ENCODE data around the gene LAMA3.

The LAMA3 gene

DNA sequence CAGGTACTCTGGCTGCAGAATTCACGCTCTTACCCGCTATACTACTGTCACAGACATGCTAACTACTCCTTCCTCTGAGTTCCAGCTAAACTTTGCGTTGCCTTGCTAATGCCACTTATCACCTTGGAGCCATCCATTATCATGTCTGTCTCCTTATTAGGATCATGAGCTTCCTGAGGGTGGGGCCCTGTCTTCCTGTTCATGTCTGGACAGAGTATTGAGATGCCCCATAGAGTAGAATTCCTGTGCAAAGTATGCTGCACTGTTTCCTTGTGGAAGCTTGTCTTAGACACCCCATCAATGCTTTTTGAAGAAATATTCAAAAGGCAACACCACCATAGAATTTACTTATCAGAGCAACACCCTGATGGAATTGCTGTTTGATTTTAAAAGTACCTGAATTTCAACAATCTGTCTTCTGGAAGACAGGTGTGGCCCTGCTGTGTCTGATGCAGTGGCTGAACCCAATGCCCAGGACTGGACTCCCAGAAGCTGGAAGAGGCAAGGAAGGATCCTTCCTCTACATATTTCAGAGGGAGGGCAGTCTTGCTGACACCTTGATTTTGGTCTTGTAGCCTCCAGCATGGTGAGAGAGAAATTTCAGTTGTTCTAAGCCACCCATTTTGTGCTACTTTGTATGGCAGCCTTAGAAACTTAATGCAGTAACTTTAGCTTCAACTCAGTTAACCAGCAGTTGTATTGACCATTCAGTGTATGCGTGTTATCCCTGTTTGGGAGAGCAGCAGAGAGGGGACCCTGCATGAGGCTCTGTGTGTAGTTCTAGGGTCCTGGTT, 5.6 kb downstream of the LAMA3 start:
- H3K9me3 ChIP-seq (replicated peaks in 1 of 11), result peaks cover 0 to 11% (median 8%) of the 10 kb centered on the region in 11 experiments; a peak in 14 of 22 replicates
- no peak for TF ChIP-seq Cebpa-rat (IDR thresholded peaks at IDR 0.05)
- peaks cover 0 to 5% (median 0%) of the 10 kb centered on the region in 11 experiments; a peak in 3 of 22 replicates for H4K20me1 ChIP-seq
- no peak overlapping the region for H3K9ac ChIP-seq
- no peak overlapping the region for H3K27ac ChIP-seq
- H3K4me2 ChIP-seq, result peak overlapping the region in 2 of 11 experiments; percentile 26 to 28; a peak in 4 of 22 replicates
- H3K36me3 ChIP-seq, result no peaks in the 10 kb centered on the region
- peaks cover 2 to 15% (median 3%) of the 10 kb centered on the region in 10 experiments; a peak in 19 of 20 replicates for H3K4me1 ChIP-seq
- no peak overlapping the region for H3K4me3 ChIP-seq
- H3K27me3 ChIP-seq, result peaks cover 12 to 25% (median 19%) of the 10 kb centered on the region in 11 experiments

DNA sequence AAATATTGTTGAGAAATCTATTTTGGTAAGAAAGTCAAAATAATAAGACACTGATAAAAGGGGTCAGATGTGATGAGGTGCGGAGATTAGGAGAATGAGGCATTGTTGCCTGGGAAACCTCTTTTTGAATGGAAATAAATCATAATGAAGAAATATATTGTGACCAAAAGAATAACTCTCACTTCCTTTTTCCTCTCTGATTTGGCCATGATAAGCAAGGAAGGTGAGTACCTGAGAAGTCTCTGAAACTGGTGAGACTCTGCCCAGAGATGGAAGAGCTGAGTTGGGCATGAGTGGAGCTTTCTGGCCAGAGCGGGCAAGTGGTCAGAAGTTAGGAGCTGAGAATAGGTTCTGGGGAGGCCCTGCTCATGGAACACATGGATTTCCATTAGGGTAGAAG, 11.8 kb downstream of the LAMA3 start:
- Histone ChIP-seq H3K36me3 (no peaks in the 10 kb centered on the region), H3K9me3 (replicated peaks in 1 of 11) (no peaks in the 10 kb centered on the region), H3K27ac (no peak overlapping the region), H4K20me1 (no peaks in the 10 kb centered on the region), H3K4me1 (peaks cover 0 to 15% (median 0%) of the 10 kb centered on the region in 10 experiments; a peak in 6 of 20 replicates), H3K4me3 (no peak overlapping the region), H3K4me2 (0 out of 22 replicates have a peak overlapping the region, but pooled peaks of 2 of the 11 experiments have one; percentile 4 to 26), H3K27me3 (no peaks in the 10 kb centered on the region), H3K9ac (no peak overlapping the region)
- no peak for TF ChIP-seq Cebpa-rat (IDR thresholded peaks at IDR 0.05)

DNA sequence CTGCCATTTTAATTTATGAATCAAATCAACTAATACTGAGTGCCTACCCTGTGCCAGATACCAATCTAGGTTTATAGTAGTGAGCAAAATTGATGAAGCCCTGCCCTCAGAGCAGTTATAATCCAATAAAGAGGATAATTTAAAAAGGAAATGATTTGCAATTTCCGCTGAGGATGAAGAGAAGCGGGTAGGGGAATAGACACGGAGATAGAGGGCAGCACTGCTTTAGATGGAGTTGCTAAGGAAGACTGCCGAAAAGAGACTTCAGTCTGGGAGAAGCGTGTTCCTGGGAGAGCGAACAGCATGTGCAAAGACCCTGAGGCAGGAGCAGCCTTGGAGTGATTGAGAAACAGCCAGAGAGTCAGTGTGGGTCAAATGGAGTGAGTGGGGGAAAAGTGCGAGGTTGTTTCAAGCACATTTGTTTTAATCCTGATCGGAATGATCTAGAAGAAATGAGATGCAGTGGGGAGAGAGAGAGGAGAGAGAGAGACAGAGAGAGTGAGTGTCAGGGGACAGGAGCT, 12.4 kb downstream of the LAMA3 start:
- H3K36me3 ChIP-seq, result no peaks in the 10 kb centered on the region
- no peaks in the 10 kb centered on the region for H4K20me1 ChIP-seq
- no peak overlapping the region for H3K9ac ChIP-seq
- H3K9me3 ChIP-seq (replicated peaks in 1 of 11), result peaks cover 0 to 3% (median under 1%) of the 10 kb centered on the region in 11 experiments; a peak in 5 of 22 replicates
- H3K4me3 ChIP-seq, result no peak overlapping the region
- no peak for TF ChIP-seq Cebpa-rat (IDR thresholded peaks at IDR 0.05)
- peaks cover 0 to 15% (median 0%) of the 10 kb centered on the region in 10 experiments; a peak in 6 of 20 replicates for H3K4me1 ChIP-seq
- no peaks in the 10 kb centered on the region for H3K27me3 ChIP-seq
- H3K4me2 ChIP-seq, result 0 out of 22 replicates have a peak overlapping the region, but pooled peaks of 2 of the 11 experiments have one; percentile 1 to 4
- no peak overlapping the region for H3K27ac ChIP-seq

DNA sequence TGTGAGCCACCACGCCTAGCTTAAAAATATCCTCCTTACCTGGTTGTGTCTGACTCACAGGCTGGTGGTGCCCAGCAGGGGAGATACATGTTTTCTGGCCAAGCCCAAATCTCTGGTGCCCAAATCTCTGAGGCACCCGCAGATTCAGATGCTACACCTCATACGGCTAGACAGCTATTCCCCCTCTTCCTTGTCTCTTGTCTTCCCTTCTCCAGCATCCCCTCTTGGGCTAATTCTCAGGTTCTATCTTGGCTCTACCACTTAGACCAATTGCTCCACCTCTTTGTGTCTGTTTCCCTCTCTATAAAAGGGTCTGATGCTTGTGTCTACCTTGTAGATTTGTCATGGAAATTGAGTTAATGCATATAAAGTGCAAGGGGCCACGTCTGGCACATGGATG, 13.4 kb downstream of the LAMA3 start:
- H3K4me1 ChIP-seq, result peaks cover 0 to 15% (median 0%) of the 10 kb centered on the region in 10 experiments; a peak in 6 of 20 replicates
- TF ChIP-seq Cebpa-rat (IDR thresholded peaks at IDR 0.05), result no peak
- peaks cover 7 to 12% (median 10%) of the 10 kb centered on the region in 11 experiments for H3K9me3 ChIP-seq (replicated peaks in 1 of 11)
- H3K9ac ChIP-seq, result no peak overlapping the region
- H3K4me2 ChIP-seq, result peak overlapping the region in 1 of 11 experiments; percentile 3; a peak in 1 of 22 replicates
- no peak overlapping the region for H3K27ac ChIP-seq
- no peaks in the 10 kb centered on the region for H4K20me1 ChIP-seq
- no peaks in the 10 kb centered on the region for H3K27me3 ChIP-seq
- no peak overlapping the region for H3K4me3 ChIP-seq
- H3K36me3 ChIP-seq, result no peaks in the 10 kb centered on the region; a peak in 1 of 22 replicates

DNA sequence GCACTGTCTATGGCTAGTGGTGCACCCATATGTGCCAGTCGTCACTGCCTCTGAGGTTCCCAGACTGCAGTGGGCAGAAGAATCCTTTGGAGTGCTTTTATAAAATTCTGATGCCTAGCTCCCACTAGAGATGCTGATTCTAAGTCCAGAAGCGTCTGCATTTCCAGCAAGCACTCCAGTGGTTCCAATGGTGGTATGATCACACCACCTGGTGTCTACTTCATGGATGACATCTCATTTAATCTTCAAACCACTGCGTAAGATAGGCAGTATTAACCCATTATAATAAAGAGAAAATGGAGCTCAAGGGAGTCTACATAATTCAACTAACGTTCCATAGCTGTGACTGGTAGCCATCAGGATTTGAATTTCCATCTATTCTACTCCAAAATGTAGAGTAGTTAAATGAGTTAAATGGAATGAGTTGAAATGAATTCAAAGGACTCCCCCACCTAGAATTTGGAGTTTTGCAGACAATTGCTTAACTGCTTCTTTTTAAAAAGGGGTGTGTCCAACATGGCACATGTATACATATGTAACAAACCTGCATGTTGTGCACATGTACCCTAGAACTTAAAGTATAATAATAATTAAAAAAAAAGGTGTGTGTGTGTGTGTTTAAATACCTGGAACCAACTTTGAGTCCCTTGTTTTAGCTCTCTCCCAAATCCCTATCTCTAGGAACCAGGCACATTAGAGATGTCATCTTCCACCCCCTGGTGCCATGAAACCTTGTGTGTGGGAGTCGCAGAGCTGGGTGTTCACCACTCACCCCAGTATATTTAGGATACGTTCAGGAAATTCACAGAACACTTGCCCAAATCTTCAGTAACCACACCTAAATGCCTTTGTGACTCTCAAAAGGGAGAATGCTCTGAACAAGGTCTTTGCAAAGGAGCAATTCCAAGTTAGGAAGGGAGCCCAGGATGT, 14.1 kb downstream of the LAMA3 start:
- no peaks in the 10 kb centered on the region for H3K27me3 ChIP-seq
- no peaks in the 10 kb centered on the region for H4K20me1 ChIP-seq
- H3K4me2 ChIP-seq, result no peak overlapping the region
- H3K4me1 ChIP-seq, result peaks cover 0 to 15% (median 0%) of the 10 kb centered on the region in 10 experiments; a peak in 6 of 20 replicates
- no peak overlapping the region; a peak in 1 of 22 replicates for H3K27ac ChIP-seq
- no peak overlapping the region for H3K9ac ChIP-seq
- H3K36me3 ChIP-seq, result no peaks in the 10 kb centered on the region; a peak in 2 of 22 replicates
- no peak for TF ChIP-seq Cebpa-rat (IDR thresholded peaks at IDR 0.05)
- H3K4me3 ChIP-seq, result no peak overlapping the region
- peaks cover 10 to 18% (median 15%) of the 10 kb centered on the region in 11 experiments for H3K9me3 ChIP-seq (replicated peaks in 1 of 11)

DNA sequence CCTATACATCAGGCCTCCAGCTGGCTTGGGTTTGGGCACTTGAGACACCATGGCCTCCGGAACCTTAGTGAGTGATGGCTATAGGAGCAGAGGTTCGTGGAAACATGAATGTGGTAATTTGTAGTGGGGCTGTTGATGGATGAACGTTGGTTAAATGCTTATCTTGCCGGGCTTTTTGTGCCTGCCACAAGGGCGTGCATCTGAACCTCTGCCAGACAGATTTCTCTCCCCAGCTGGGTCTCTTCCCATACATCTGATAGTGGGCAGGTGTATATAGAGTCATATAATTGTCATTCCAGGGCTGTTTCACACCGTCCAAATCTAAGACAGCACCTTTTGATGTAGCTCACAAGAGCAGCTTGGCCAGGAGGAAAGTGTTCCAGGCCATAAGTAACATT, 14.7 kb downstream of the LAMA3 start:
- peaks cover 0 to 15% (median 0%) of the 10 kb centered on the region in 10 experiments; a peak in 6 of 20 replicates for H3K4me1 ChIP-seq
- H3K27ac ChIP-seq, result no peak overlapping the region; a peak in 1 of 22 replicates
- TF ChIP-seq Cebpa-rat (IDR thresholded peaks at IDR 0.05), result no peak
- H4K20me1 ChIP-seq, result no peaks in the 10 kb centered on the region
- H3K4me2 ChIP-seq, result no peak overlapping the region
- H3K36me3 ChIP-seq, result no peaks in the 10 kb centered on the region; a peak in 2 of 22 replicates
- H3K4me3 ChIP-seq, result no peak overlapping the region
- no peak overlapping the region for H3K9ac ChIP-seq
- H3K9me3 ChIP-seq (replicated peaks in 1 of 11), result peaks cover 11 to 20% (median 17%) of the 10 kb centered on the region in 11 experiments
- no peaks in the 10 kb centered on the region for H3K27me3 ChIP-seq

DNA sequence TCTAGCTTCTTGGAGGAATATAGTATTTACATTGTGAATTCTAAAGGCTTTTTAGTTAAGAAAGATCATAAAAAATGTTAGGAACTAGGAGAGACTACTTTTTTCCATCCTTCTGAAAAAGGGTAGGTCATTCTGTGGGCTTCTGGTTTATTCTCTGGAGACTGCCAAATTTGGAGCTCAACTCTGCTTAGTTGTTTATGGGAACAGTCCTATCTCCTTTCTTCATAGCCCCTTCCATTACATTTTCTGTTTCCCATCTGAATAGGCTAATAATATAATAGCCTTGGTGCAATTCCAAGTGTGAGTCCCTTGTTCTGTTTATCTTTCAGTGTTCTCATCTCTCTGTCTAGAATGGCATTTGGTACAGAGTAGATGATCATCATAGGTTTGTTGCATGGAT, 15.6 kb downstream of the LAMA3 start:
- no peaks in the 10 kb centered on the region for H4K20me1 ChIP-seq
- H3K27ac ChIP-seq, result no peak overlapping the region
- H3K36me3 ChIP-seq, result no peaks in the 10 kb centered on the region; a peak in 2 of 22 replicates
- no peak for TF ChIP-seq Cebpa-rat (IDR thresholded peaks at IDR 0.05)
- H3K4me1 ChIP-seq, result peaks cover 0 to 15% (median 0%) of the 10 kb centered on the region in 10 experiments; a peak in 3 of 20 replicates
- no peaks in the 10 kb centered on the region for H3K27me3 ChIP-seq
- H3K4me3 ChIP-seq, result no peak overlapping the region
- no peak overlapping the region for H3K4me2 ChIP-seq
- H3K9me3 ChIP-seq (replicated peaks in 1 of 11), result peaks cover 13 to 24% (median 19%) of the 10 kb centered on the region in 11 experiments
- no peak overlapping the region for H3K9ac ChIP-seq

DNA sequence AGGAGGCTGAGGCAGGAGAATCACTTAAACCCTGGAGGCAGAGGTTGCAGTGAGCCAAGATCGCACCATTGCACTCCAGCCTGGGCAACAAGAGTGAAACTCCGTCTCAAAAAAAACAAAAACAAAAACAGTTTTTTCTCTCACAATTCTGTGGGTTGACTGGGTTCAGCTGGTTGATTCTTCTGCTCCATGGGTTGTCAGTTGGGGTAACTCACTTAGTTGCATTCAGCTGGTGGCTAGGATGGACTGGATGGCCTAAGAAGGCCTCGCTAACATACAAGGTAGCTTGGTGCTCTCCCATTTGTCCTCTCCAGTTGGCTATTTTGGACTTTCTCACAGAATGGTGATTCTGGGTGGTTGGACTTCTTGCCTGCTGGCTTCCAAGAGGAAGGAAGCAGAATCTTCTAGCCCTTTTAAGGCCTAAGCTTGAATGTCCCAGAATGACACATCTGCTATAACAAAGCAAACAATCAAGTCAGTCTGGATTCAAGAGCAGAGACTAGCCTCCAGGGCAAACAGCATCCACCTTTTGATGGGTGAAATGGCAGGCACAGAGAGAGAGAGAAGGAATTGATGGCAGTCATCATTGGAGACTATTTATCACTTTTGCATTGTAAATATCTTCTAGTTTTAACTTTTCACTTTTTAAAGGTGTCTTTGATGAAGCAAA, 17.9 kb downstream of the LAMA3 start:
- no peak overlapping the region for H3K4me3 ChIP-seq
- no peak overlapping the region for H3K4me2 ChIP-seq
- H3K4me1 ChIP-seq, result peaks cover 0 to 7% (median 4%) of the 10 kb centered on the region in 10 experiments; a peak in 9 of 20 replicates
- no peaks in the 10 kb centered on the region for H4K20me1 ChIP-seq
- TF ChIP-seq Cebpa-rat (IDR thresholded peaks at IDR 0.05), result no peak
- no peaks in the 10 kb centered on the region for H3K27me3 ChIP-seq
- H3K36me3 ChIP-seq, result no peaks in the 10 kb centered on the region; a peak in 2 of 22 replicates
- peaks cover 13 to 28% (median 19%) of the 10 kb centered on the region in 11 experiments for H3K9me3 ChIP-seq (replicated peaks in 1 of 11)
- no peak overlapping the region for H3K27ac ChIP-seq
- no peak overlapping the region for H3K9ac ChIP-seq

Data from BLaER1 treated with 17β-estradiol and CSF1 and Interleukin-3, amounts not matched to agents 10 nM and 100 nM (cell line).